ENCODE data around the gene ADGRG3. TPM values are rescaled to one million over a fixed set of nuclear protein-coding genes. Genes with fewer than 3 reads are reported as not detected.

Gene ADGRG3
- total and polyA plus RNA-seq, 9 of the 15 experiments (the other 6 are each of a cell fraction or from before 2014, with no cell fraction given) = 0.09 to 0.52 (median 0.14) TPM; not detected in 3

DNA sequence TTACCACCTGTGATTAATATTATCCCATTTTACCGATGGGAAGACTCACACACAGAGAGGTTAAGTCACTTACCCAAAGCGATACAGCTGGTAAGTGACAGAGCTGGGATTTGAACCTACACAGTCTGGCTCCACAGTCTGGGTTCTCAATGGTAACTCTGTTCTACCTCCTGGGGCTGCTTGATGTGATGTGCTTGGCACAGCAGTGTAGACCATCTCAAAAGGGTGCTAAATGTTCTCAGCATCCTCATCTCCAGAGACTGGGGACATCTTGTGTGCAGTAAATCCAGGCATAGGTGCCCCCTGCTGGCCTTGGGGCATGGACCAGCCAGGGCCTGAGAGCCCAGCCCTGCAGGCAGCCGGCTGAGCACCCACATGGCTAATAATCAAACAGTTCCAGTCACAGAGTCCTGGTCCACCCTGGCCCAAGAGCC, 52.1 kb downstream of the ADGRG3 start (continued):
- TF ChIP-seq GABPA (tag; conservative IDR thresholded peaks at IDR 0.05; ENCODE audit: low read depth) = no peak
- TF ChIP-seq, protein P1, sequence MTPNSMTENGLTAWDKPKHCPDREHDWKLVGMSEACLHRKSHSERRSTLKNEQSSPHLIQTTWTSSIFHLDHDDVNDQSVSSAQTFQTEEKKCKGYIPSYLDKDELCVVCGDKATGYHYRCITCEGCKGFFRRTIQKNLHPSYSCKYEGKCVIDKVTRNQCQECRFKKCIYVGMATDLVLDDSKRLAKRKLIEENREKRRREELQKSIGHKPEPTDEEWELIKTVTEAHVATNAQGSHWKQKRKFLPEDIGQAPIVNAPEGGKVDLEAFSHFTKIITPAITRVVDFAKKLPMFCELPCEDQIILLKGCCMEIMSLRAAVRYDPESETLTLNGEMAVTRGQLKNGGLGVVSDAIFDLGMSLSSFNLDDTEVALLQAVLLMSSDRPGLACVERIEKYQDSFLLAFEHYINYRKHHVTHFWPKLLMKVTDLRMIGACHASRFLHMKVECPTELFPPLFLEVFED (CRISPR knock-in tag; conservative IDR thresholded peaks at IDR 0.05) = no peak
- TF ChIP-seq SOX6 (IDR thresholded peaks at IDR 0.05) = 0 out of 2 replicates have a peak, but pooled peaks have one; percentile 19
- TF ChIP-seq NEUROD1 (IDR thresholded peaks at IDR 0.05; ENCODE audit: borderline replicate concordance, low read depth, low read length, partially characterized antibody) = no peak
- no peak for TF ChIP-seq ZNF212 (CRISPR knock-in tag; IDR thresholded peaks at IDR 0.05)
- TF ChIP-seq, protein P2, sequence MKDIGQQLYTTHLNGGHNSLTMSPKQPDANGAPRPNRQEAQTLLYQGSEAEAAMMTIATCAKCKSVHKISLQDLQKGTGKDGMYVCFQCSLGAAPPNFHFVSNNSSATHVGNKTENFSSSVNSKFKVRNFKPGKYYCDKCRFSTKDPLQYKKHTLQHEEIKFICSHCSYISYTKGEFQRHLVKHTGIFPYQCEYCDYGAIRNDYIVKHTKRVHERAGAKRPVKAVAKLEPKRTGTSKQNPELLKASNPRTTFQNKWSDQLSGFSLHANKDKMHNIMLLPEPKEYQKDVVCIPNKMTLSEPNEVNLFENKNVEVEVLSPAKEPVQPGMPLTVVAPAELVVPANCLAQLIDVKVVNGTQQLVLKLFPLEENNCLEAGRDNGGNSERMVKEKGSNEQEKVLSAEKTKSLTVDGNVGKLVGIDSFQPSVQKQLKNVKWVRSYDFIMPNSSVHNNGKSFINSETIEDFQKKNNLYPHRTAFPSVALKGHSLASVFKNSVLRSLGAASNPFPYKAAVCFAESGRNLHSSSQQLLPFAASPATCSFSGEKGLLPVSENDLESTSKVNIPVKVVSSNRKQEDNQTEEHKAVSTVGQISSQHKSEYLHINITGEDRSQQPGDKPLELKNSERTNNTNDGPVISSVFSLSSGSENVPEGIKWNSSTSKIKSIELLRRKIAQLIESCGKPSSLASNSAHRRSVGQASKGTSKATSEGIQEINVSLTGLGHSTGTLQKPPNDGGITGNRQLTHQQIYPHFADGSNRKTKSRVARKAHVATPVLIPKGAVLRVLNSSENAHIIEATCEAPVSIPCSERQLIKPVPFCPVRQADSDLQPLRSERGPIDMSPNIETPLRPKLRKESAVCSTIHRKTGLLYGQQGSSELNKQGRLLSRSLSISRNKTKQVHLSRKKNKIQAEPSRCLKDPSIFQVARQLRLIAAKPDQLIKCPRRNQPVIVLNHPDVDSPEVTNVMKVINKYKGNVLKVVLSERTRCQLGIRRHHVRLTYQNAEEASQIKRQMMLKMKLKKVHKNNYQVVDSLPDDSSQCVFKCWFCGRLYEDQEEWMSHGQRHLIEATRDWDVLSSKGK (CRISPR knock-in tag; IDR thresholded peaks at IDR 0.05) = no peak
- no peak for TF ChIP-seq PHF8 (IDR thresholded peaks at IDR 0.05; ENCODE audit: borderline replicate concordance, low read length)
- TF ChIP-seq ZNF57 (CRISPR knock-in tag; IDR thresholded peaks at IDR 0.05) = no peak
- TF ChIP-seq CBX2 (IDR thresholded peaks at IDR 0.05; ENCODE audit: insufficient read depth, low read length, poor library complexity, severe bottlenecking) = no peak
- no peak for TF ChIP-seq TAF1 (IDR thresholded peaks at IDR 0.05; ENCODE audit: control insufficient read depth, extremely low read depth, insufficient read depth, low read length, severe bottlenecking)
- TF ChIP-seq RBM39 (optimal IDR thresholded peaks at IDR 0.05; ENCODE audit: low read depth, low read length) = no peak
- peak; percentile 40; the same call in 1 of the 2 replicates for TF ChIP-seq STAG1 (CRISPR knock-in tag; IDR thresholded peaks at IDR 0.05; ENCODE audit: borderline replicate concordance)
- TF ChIP-seq E2F3 (CRISPR knock-in tag; IDR thresholded peaks at IDR 0.05) = no peak
- no peak for TF ChIP-seq NR2C1 (IDR thresholded peaks at IDR 0.05)
- TF ChIP-seq NR2C1 (tag; IDR thresholded peaks at IDR 0.05) = no peak
